Upper lobe of right lung (tissue), 1 donor: Measurements from ENCODE around the gene FCN3. TPM values are rescaled to one million over a fixed set of nuclear protein-coding genes. Genes with fewer than 3 reads are reported as not detected.

Experiments
- ATAC-seq: fragments of 200-7000 bp; cut with Tn5 transposase; one replicate; pipeline ENCODE4 v1.9.1; 2020; ENCODE audit warnings: mild to moderate bottlenecking, moderate library complexity
- DNase-seq: peaks from one replicate; pipeline ENCODE4 v3.0.0-alpha.2; 2020
- H3K27ac ChIP-seq: fragments of 200-600 bp; one replicate; pipeline ENCODE4 v1.8.0; 2022
- H3K27me3 ChIP-seq: fragments of 200-600 bp; one replicate; pipeline ENCODE4 v1.8.0; 2022; ENCODE audit warnings: mild to moderate bottlenecking
- H3K36me3 ChIP-seq: fragments of 200-600 bp; one replicate; pipeline ENCODE4 v1.8.0; 2022
- H3K4me1 ChIP-seq: fragments of 200-600 bp; one replicate; pipeline ENCODE4 v1.8.0; 2022
- H3K4me3 ChIP-seq: fragments of 200-600 bp; one replicate; pipeline ENCODE4 v1.8.0; 2022; ENCODE audit warnings: mild to moderate bottlenecking
- H3K9me3 ChIP-seq: fragments of 200-600 bp; one replicate; pipeline ENCODE4 v1.8.0; 2022
- CTCF ChIP-seq: fragments of 200-600 bp; IDR thresholded peaks from one replicate; pipeline ENCODE4 v1.8.0; 2022; ENCODE audit warnings: antibody characterized with exemption
- intact Hi-C: fragments of 100-400 bp; cut with DNase I; formaldehyde crosslinking; loops from one replicate; pipeline ENCODE4 v1.11.0; 2022
- total RNA-seq: library from RNA; stranded (reverse); fragmentation: NEBNext Ultra II Directional; extraction: Animal tissue kit (Norgen Biotek cat#: 25700); gene quantifications from one replicate; pipeline ENCODE4 v1.2.1, GENCODE V29; 2021
- donor health status: DM: no; HTN: yes; CAD: no; lungs with severe emphysema.

FCN3 gene
- total RNA-seq, 1 donor from 2014 or later: 826 TPM

DNA sequence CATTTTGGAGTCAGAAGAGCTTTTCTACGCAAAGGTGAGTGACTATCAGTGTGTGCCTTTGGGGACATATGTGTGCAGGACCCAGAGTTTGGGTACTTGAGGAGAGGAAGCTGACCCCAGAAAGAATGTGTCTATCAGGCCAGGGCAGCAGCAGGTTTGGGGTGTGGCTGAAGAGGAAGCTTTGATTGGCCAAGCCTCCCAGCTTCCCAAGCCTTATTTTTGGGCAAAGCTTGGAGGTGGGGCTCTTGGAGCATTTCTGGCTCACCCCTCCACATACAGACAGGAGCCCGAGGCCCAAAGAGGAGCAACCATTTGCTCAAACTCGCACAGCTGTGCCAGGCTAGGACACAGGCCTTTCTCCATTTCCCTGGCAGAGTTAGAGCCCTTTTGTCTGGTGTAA lies 22.5 kb upstream of the FCN3 start:
- H3K36me3 ChIP-seq: no peaks in the 10 kb centered on the region
- H3K4me3 ChIP-seq: no peak overlapping the region
- DNase-seq (no peak), ATAC-seq (no peak)
- TF ChIP-seq CTCF: no peak
- intact Hi-C loops: loop anchor here (10.0 kb wide), 2 partner anchors 208 to 268 kb away; partner anchors contain the start of gene AHDC1
- no peak overlapping the region for H3K27ac ChIP-seq
- peaks cover 27% of the 10 kb centered on the region for H3K4me1 ChIP-seq
- H3K27me3 ChIP-seq: no peaks in the 10 kb centered on the region
- no peaks in the 10 kb centered on the region for H3K9me3 ChIP-seq

GRCh38 chr1:27395441-27396195 lies 21.0 kb upstream of the FCN3 start:
- DNase-seq (peak; percentile 85), ATAC-seq (peak; percentile 66)
- intact Hi-C loops: loop anchor here (10.0 kb wide), 2 partner anchors 209 to 269 kb away; partner anchors contain the start of gene AHDC1

DNA sequence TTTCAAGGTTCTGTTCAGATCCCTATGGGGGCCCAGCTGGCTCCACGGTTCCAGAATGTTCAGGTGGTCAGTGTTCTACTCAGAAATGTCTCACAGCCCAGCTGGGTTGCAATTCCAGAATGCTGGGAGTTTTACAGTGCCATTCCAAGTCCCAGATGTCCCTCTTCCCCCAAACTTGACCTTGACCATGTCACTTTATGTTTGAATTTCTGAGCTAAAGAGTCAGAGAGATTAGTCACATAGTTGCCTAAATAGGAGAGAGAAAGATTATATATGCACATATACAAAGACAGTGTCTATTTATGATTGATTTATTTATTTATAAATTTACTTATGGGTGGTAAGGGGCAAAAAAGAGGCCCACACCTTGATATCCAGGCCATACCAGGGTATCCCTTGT lies 20.3 kb upstream of the FCN3 start:
- no peak for TF ChIP-seq CTCF
- no peak for ATAC-seq

More at GRCh38 chr1:27395441-27396195, 21.0 kb upstream of the FCN3 start:
- peaks cover 30% of the 10 kb centered on the region for H3K4me1 ChIP-seq
- H3K36me3 ChIP-seq: no peaks in the 10 kb centered on the region
- peak; percentile 96 for TF ChIP-seq CTCF
- no peak overlapping the region for H3K27ac ChIP-seq
- no peaks in the 10 kb centered on the region for H3K9me3 ChIP-seq
- H3K27me3 ChIP-seq: no peaks in the 10 kb centered on the region
- no peak overlapping the region for H3K4me3 ChIP-seq

GRCh38 chr1:27394282-27394658 lies 19.6 kb upstream of the FCN3 start:
- no peak for ATAC-seq
- no peak for TF ChIP-seq CTCF
- no peaks in the 10 kb centered on the region for H3K9me3 ChIP-seq
- peaks cover 34% of the 10 kb centered on the region for H3K4me1 ChIP-seq
- H3K27ac ChIP-seq: no peak overlapping the region
- H3K27me3 ChIP-seq: no peaks in the 10 kb centered on the region
- H3K36me3 ChIP-seq: no peaks in the 10 kb centered on the region
- intact Hi-C loops: loop anchor here (10.0 kb wide), 2 partner anchors 211 to 271 kb away; partner anchors contain the start of gene AHDC1
- DNase-seq: no peak
- no peak overlapping the region for H3K4me3 ChIP-seq

More for the DNA sequence above, 20.3 kb upstream of the FCN3 start:
- Histone ChIP-seq H3K4me1 (peaks cover 34% of the 10 kb centered on the region), H3K9me3 (no peaks in the 10 kb centered on the region), H3K27me3 (no peaks in the 10 kb centered on the region), H3K36me3 (no peaks in the 10 kb centered on the region), H3K27ac (no peak overlapping the region), H3K4me3 (no peak overlapping the region)
- DNase-seq: no peak
- intact Hi-C loops: loop anchor here (10.0 kb wide), 2 partner anchors 210 to 270 kb away; partner anchors contain the start of gene AHDC1

- H3K4me1 ChIP-seq: peaks cover 34% of the 10 kb centered on the region
- intact Hi-C loops: loop anchor here (2.0 to 10.0 kb wide), 3 partner anchors 93 to 271 kb away; partner anchors contain the start of gene AHDC1
- H3K9me3 ChIP-seq: no peaks in the 10 kb centered on the region
- no peak overlapping the region for H3K4me3 ChIP-seq
- H3K36me3 ChIP-seq: no peaks in the 10 kb centered on the region
- no peaks in the 10 kb centered on the region for H3K27me3 ChIP-seq
- H3K27ac ChIP-seq: no peak overlapping the region
- ATAC-seq: no peak
- DNase-seq: no peak
- TF ChIP-seq CTCF: no peak
These were observed 19.1 kb upstream of the FCN3 start for GRCh38 chr1:27393641-27394281.
